Spinal cord (tissue), 10 donors: Measurements from ENCODE around the gene DYDC1. TPM values are rescaled to one million over a fixed set of nuclear protein-coding genes. Genes with fewer than 3 reads are reported as not detected.

ENCODE experiments used
- DNase-seq, 6 donors: peaks; one replicate each; pipeline versions ENCODE4 v3.0.0 to v3.0.0-alpha.2; 2013 to 2015; ENCODE audit warnings: low spot score in 6 of 6, low read depth in 4 of 6
- H3K27ac ChIP-seq: one replicate; pipeline ENCODE4 v1.5.1; 2013; ENCODE audit warnings: low read depth, low read length, control low read depth
- H3K27me3 ChIP-seq: one replicate; pipeline ENCODE4 v1.6.1; 2013; ENCODE audit warnings: low read length; ENCODE audit not compliant: control insufficient read depth, insufficient read depth
- H3K36me3 ChIP-seq: one replicate; pipeline ENCODE4 v1.6.1; 2013; ENCODE audit warnings: low read length; ENCODE audit not compliant: control insufficient read depth, insufficient read depth
- H3K4me1 ChIP-seq: one replicate; pipeline ENCODE4 v1.6.1; 2013; ENCODE audit warnings: low read length; ENCODE audit not compliant: control insufficient read depth, insufficient read depth
- H3K4me3 ChIP-seq: one replicate; pipeline ENCODE4 v1.5.1; 2013; ENCODE audit warnings: low read depth, low read length, control low read depth
- H3K9me3 ChIP-seq: one replicate; pipeline ENCODE4 v1.6.1; 2013; ENCODE audit warnings: low read length; ENCODE audit not compliant: control insufficient read depth, insufficient read depth
- WGBS: methylation state at CpG from one replicate; pipeline ENCODE4 v1.1.5; 2013; ENCODE audit warnings: missing lambda C conversion rate; ENCODE audit not compliant: insufficient coverage; 5-methylcytosine and 5-hydroxymethylcytosine counted together
- long read RNA-seq, 4 donors: transcript quantifications; one replicate each; lab custom pipeline, GENCODE V29; 2026
- polyA plus RNA-seq, 2 donors: library from polyadenylated mRNA; unstranded; fragments of 120-200 nt; gene quantifications; one replicate each; pipeline ENCODE4 v1.2.1, GENCODE V29; 2013; ENCODE audit not compliant: insufficient read length in 2 of 2
- total RNA-seq, 2 donors: library from RNA; depleted of rRNA in 1 of 2; stranded (reverse); fragments of 120-200 nt in 1 of 2; fragments of >200 nt in 1 of 2; gene quantifications; one replicate each; pipeline versions ENCODE4 v1.2.3 to v1.2.4, GENCODE V29; 2013 to 2014
- donor health status: healthy.

DYDC1 gene
- total RNA-seq: 1 to 10 TPM in 1 of 2 donors, not detected in 1; 1.4 TPM
- under 1 TPM; 0.35 to 0.38 TPM for polyA plus RNA-seq
- long read RNA-seq, donor 1: 0 reads
- long read RNA-seq, donor 2: 0 reads
- long read RNA-seq, donor 3: 0 reads
- long read RNA-seq, donor 4: 0 reads

- H3K27ac ChIP-seq: no peak within 1 kb of the TSS
- peaks cover 2% of the 10 kb centered on the region for H3K27me3 ChIP-seq
- H3K9me3 ChIP-seq: no peaks in the 10 kb centered on the region
- DNase-seq: peak; percentile 19 to 97 (median 56)
- under 1% methylated on average over 43 of the region's 43 CpGs for WGBS
- peaks cover 4% of the 10 kb centered on the region for H3K36me3 ChIP-seq
- peaks cover 16% of the 10 kb centered on the region for H3K4me1 ChIP-seq
- H3K4me3 ChIP-seq: peak within 1 kb of the TSS; percentile 48
Observed at GRCh38 chr10:80356563-80356988, at the start of gene DYDC1, which contains the start of gene DYDC2. Gene DYDC1, minus strand, starts transcription at chr10:80356755. Its CDS starts 4,154 bp downstream, at chr10:80352601. Gene DYDC2, plus strand, starts transcription at chr10:80356781. Its CDS starts 5,663 bp downstream, at chr10:80362444.

DNA sequence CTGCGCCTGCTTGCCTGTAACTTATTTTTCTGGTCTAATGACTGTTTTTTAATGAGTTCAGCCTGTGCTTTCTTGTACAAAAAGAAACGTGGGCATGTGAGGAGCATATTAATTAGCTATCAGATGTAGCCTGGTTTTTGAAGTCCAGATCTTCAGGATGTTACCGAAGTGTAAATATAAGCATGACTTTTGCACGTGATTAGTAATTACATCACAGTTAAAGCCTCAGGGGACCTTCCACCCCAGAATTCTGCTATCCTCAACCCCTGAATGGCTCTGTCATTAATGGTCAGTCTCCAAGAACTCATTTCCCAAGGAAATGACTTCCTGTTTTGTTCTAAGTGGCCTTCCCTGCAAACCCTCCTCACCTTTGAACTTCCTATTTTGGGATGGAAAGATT, 49.6 kb upstream of the DYDC1 start:
- peaks cover under 1% of the 10 kb centered on the region for H3K36me3 ChIP-seq
- peak overlapping the region; percentile 54 for H3K27ac ChIP-seq
- H3K4me3 ChIP-seq: no peak overlapping the region
- peaks cover 25% of the 10 kb centered on the region for H3K4me1 ChIP-seq
- 0% methylated on average over 1 of the region's 4 CpGs for WGBS
- H3K27me3 ChIP-seq: no peaks in the 10 kb centered on the region
- H3K9me3 ChIP-seq: no peaks in the 10 kb centered on the region
- peak in 2 of 6 donors; percentile 50 to 66 for DNase-seq

GRCh38 chr10:80405626-80406025, 49.1 kb upstream of the DYDC1 start:
- Histone ChIP-seq H3K27ac (peak overlapping the region; percentile 54), H3K4me1 (peaks cover 20% of the 10 kb centered on the region), H3K9me3 (no peaks in the 10 kb centered on the region), H3K27me3 (no peaks in the 10 kb centered on the region), H3K36me3 (no peaks in the 10 kb centered on the region), H3K4me3 (no peak overlapping the region)
- 20% methylated on average over 3 of the region's 4 CpGs for WGBS
- DNase-seq: peak in 1 of 6 donors; percentile 46

GRCh38 chr10:80405035-80405434, 48.5 kb upstream of the DYDC1 start:
- Histone ChIP-seq H3K9me3 (no peaks in the 10 kb centered on the region), H3K4me1 (peaks cover 14% of the 10 kb centered on the region), H3K36me3 (no peaks in the 10 kb centered on the region), H3K4me3 (no peak overlapping the region), H3K27ac (no peak overlapping the region), H3K27me3 (no peaks in the 10 kb centered on the region)
- DNase-seq: no peak
- WGBS: 100% methylated on average over 1 of the region's 1 CpG

- H3K27me3 ChIP-seq: no peaks in the 10 kb centered on the region
- 92% methylated on average over 5 of the region's 8 CpGs for WGBS
- H3K36me3 ChIP-seq: no peaks in the 10 kb centered on the region
- H3K4me1 ChIP-seq: no peaks in the 10 kb centered on the region
- no peak for DNase-seq
- H3K4me3 ChIP-seq: no peak overlapping the region
- no peak overlapping the region for H3K27ac ChIP-seq
- no peaks in the 10 kb centered on the region for H3K9me3 ChIP-seq
Observed at GRCh38 chr10:80400136-80400804, 43.7 kb upstream of the DYDC1 start.

DNA sequence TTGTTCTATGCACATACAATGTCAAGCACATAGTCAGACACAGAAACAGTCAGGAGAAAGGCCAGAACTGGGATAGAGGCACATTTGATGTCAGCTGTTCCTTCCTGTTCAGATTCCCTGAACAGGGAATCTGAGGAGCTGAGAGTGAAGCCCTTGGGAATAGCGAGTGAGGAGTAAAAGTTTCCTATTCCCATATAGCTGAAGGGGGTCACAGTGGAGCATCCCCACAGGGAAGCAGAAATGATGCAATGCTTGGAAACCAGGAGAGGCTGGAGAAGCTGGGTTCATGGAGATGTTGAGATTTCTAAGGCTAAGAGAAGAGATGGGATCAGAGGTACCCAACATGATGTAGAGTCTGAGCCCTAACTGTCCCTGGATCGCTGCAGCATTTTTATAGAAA, 40.5 kb upstream of the DYDC1 start:
- no peak overlapping the region for H3K27ac ChIP-seq
- 90% methylated on average over 2 of the region's 2 CpGs for WGBS

GRCh38 chr10:80394358-80394916, 37.9 kb upstream of the DYDC1 start:
- Histone ChIP-seq H3K27ac (no peak overlapping the region), H3K4me1 (no peaks in the 10 kb centered on the region), H3K9me3 (no peaks in the 10 kb centered on the region), H3K27me3 (no peaks in the 10 kb centered on the region), H3K4me3 (no peak overlapping the region), H3K36me3 (no peaks in the 10 kb centered on the region)
- DNase-seq: no peak
- no CpG with 5 or more reads among the region's 2 CpGs for WGBS

More for the DNA sequence above, 40.5 kb upstream of the DYDC1 start:
- H3K4me3 ChIP-seq: no peak overlapping the region
- no peak for DNase-seq
- H3K36me3 ChIP-seq: no peaks in the 10 kb centered on the region
- no peaks in the 10 kb centered on the region for H3K9me3 ChIP-seq
- H3K27me3 ChIP-seq: no peaks in the 10 kb centered on the region
- no peaks in the 10 kb centered on the region for H3K4me1 ChIP-seq

GRCh38 chr10:80392250-80392649, 35.7 kb upstream of the DYDC1 start:
- WGBS: 60% methylated on average over 1 of the region's 6 CpGs
- no peak overlapping the region for H3K4me3 ChIP-seq
- peaks cover 5% of the 10 kb centered on the region for H3K4me1 ChIP-seq
- H3K36me3 ChIP-seq: no peaks in the 10 kb centered on the region
- H3K9me3 ChIP-seq: no peaks in the 10 kb centered on the region
- DNase-seq: no peak
- H3K27ac ChIP-seq: no peak overlapping the region
- H3K27me3 ChIP-seq: no peaks in the 10 kb centered on the region

DNA sequence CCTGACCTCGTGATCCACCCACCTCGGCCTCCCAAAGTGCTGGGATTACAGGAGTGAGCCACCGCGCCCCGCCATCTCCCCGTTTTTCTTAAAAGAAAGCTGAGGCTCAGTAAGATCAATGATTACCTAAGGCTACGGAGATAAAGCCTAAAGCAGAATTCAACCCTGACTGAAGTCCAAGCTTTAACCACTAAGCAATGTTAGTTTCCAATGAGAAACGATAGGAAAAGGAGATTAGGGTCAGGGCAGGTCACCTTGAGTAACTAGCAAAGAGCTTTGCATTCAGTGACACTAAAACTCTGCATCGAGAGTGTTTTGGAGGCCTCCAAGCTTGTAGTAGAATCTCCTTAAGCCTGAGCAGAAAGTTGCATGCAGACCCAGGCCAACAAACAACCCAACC, 34.2 kb upstream of the DYDC1 start:
- Histone ChIP-seq H3K4me3 (no peak overlapping the region), H3K4me1 (peaks cover 5% of the 10 kb centered on the region)
- 78% methylated on average over 6 of the region's 9 CpGs for WGBS

More for the DNA sequence above, 34.2 kb upstream of the DYDC1 start:
- H3K9me3 ChIP-seq: no peaks in the 10 kb centered on the region
- no peak for DNase-seq
- H3K27me3 ChIP-seq: no peaks in the 10 kb centered on the region
- no peak overlapping the region for H3K27ac ChIP-seq
- no peaks in the 10 kb centered on the region for H3K36me3 ChIP-seq
